Stimulated activated CD8-positive, alpha-beta memory T cell treated with anti-CD3 and anti-CD28 coated beads, Interleukin-15, amount 100 ng/mL, for 4 hours (primary cell): ENCODE results near the gene NME4.
"Not testable (repeated sequence)": the region's sequence is repeated elsewhere in the genome, so short reads cannot be mapped to it uniquely, and the experiment has no call there.

Experiments used
- DNase-seq, 2 donors: peaks; one replicate each; pipeline ENCODE4 v3.0.0-alpha.2; 2020; ENCODE audit warnings: low read depth in 2 of 2

NME4 gene

GRCh38 chr16:377419-377951 is 19.5 kb upstream of the NME4 start:
- no peak for DNase-seq

- not testable (repeated sequence) for DNase-seq
These were observed 18.7 kb upstream of the NME4 start for GRCh38 chr16:378113-378820.

GRCh38 chr16:378821-379182 is 18.2 kb upstream of the NME4 start:
- no peak for DNase-seq

DNA sequence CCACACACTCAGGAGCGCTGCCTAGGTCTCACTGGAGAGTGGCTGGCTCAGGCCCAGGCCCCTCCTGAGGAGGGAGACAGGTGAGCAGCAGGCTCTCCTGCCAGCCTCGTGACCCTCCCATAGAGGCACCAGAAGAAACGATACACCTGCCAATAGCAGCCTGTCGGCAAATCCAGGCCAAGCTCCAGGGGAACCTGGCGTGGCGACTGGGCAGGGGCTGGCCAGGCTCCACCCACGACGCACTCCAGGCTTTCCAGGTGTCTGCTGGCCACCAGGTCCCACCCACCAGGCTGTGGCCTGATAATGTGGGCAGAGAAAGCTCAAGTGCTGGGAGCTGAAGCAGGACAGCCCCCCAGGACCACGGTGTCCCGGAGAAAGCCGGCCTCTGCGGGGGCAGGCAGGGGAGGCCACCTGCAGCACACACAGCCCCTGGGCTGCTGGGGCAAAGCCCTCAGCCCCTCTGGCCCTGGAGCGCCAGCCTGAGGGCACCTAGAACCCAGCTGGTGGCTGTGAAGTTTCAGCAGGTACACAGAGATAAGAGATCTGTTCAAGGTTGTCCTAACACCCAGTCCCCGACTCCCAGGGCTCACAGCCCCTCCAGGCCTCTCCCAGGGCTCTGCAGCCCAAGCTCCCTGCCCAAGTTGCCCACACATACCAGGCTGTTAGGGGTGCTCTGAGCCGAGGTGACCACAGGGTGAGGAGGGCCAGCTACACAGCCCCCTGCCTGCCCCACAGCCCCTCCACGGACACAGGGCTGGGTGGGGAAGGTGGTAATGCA is 17.6 kb upstream of the NME4 start:
- no peak for DNase-seq

- DNase-seq: no peak
These were observed 16.8 kb upstream of the NME4 start for GRCh38 chr16:379961-380761.

DNA sequence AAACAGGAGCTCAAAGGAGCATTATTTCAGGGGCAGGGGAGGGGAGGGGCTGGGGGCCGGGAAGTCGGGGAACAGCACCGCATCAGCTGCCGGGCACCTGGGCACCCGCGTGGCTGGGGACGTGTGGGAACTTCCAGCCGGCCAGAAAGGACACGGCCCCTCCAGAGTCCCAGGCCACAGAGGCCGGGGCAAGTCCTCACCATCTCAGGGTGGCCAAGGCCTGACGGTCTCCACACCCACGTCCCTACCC is 16.3 kb upstream of the NME4 start:
- DNase-seq: no peak

DNA sequence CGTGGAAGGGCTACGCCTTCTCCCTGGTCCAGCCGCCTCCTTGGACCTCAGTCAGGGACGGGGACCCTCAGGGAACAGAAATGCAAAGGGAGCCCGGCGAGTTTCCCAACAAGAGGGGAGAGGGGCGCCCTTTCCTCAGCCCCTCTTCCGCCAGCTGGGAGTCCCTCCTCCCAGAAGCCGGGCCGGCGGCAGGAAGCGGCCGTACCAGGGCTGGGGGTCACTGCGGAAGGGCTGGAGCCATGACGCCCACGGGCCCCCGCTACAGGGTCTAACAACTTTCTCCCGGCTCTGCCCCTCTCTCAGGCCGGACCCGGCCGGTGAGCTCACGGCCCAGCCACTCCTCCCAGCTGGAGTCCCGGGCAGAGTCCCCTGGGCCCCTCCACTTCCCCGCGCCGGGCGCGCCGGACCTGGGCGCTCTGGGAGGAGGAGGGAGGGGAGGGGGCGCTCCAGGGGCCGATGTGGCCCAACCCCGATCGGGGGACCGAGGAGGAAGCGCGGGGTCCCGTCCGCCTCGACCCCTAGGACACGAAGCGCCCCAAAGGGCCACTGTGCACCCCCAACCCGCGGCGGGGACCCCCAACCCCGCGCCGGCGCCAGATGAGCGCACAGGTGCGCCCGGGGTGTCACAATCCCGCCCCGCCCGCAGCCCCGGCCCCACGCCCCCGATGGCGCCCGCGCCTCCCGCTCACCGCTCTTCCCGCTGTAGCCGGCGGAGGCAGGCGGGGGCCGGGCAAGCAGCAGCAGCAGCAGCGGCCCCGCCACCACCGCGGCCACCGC is 15.8 kb upstream of the NME4 start:
- no peak for DNase-seq

- peak; percentile 31 to 38 for DNase-seq
These were observed 14.9 kb upstream of the NME4 start, which contains the start of gene PGAP6 for GRCh38 chr16:381789-382717. TSS of gene PGAP6 (minus strand) at chr16:381978. CDS start at chr16:381821, 157 bp downstream.

DNA sequence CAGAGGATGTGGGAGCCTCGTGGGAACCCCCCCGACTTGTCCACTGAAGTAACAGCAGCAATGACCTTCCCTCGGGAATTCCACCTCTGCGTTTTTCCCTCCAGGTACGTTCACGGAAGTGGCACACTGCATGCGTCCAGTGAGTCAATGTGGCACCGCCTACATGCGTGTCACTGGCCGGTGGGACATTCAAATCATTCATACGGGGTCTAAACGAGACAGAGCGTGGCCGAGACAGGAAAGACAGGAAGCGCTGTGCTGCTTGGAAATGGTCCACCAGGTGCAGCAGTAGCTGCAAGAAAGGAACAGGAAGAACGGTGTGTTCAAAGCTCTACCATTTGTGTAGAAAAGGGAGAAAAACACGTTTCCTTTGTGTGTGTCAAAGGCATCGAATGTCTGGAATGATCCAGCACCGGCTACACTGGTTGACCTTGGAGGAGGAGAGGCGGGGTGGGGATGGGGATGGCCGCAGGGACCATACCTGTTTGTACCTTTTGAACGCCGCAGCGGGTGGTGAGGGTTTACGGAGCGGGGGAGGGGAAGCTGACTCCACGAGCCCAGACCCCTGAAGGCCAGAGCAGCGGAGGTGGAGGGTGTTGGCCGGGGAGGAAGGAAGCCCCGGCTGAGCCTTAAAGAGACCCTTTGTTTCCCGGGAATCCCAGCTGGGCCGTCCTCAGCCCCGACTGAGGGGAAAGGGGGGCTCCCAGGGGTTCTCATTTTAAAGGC is 13.5 kb upstream of the NME4 start:
- DNase-seq: peak in 1 of 2 donors; percentile 32

DNA sequence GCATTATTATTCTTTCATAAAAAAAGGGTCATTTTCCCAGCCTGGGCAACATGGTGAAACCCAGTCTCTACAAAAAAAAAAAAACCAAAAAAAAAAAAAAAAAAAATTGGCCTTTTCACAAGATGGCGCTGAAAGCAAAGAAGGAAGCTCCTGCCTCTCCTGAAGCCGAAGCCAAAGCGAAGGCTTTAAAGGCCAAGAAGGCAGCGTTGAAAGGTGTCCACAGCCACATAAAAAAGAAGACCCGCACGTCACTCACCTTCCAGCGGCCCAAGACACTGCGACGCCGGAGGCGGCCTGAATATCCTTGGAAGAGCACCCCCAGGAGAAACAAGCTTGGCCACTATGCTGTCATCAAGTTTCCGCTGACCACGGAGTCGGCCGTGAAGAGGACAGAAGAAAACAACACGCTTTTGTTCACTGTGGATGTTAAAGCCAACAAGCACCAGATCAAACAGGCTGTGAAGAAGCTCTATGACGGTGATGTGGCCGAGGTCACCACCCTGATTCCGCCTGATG is 10.3 kb upstream of the NME4 start:
- no peak for DNase-seq

GRCh38 chr16:387761-388666 is 9.0 kb upstream of the NME4 start:
- DNase-seq: not testable (repeated sequence)

DNA sequence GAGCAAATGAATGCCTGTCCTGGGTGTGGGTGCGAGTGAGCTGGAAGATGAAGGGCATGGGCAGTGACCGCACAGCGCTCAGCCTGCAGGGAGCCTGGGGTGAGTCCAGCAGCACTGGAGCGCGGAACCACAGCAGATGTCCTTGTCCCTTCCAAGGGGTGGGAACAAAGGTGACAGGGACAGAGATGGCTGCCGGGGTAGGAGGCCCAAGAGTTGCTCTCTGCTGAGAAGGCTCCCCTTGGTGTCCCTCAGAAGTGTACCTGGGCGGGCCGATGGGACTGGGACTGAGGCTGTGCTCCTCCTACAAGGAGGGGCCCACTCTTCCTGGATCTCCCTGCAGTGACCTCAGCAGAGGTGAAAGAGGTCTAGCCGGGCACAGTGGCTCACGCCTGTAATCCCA is 7.6 kb upstream of the NME4 start:
- no peak for DNase-seq

- peak; percentile 61 to 72 for DNase-seq
These were observed 5.1 kb upstream of the NME4 start for GRCh38 chr16:391885-392335.

- no peak for DNase-seq
These were observed 4.5 kb upstream of the NME4 start for GRCh38 chr16:392450-393030.

- no peak for DNase-seq
These were observed 800 bp upstream of the NME4 start for GRCh38 chr16:396199-396598.

GRCh38 chr16:396605-397004 is 394 bp upstream of the NME4 start:
- DNase-seq: no peak

DNA sequence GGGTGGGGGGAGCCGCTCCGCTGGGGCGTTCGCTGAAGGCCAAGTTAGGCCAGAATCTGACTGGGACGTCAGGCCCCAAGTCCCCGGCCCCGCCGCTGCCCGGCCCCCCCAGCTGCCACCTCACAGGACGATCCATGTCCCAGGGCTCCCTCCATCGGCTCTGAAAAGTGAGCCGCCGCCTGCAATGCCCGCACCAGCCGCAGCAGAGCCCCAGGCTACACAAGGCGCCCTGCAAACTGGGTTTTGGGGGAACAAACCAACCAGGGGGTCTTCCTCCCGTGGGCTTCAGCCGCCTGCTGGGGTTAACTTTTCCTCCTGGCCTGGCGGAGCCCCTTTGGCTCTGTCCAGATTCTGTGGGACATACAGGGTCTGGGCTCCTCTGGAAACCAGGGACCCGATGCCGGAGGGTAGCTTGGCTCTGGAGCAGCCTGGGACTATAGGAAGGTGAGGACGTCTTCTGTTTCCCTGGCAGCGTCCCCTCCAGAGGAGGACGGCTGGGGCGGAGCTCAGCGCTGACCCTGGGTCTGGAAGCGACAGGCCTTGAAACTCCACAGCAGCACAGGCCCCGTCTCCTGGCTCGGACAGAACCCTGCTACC is 835 bp downstream of the NME4 start:
- DNase-seq: no peak
